Neuron (in vitro differentiated cells): ENCODE measurements around the gene CLEC4F.

ENCODE experiments used
- H2AFZ ChIP-seq: one replicate; pipeline ENCODE4 v1.6.1; 2013; ENCODE audit warnings: low read depth, mild to moderate bottlenecking, inconsistent platforms, low read length, moderate library complexity
- H3K27me3 ChIP-seq: one replicate; pipeline ENCODE4 v1.6.1; 2013; ENCODE audit warnings: low read length; ENCODE audit not compliant: insufficient read depth
- H3K36me3 ChIP-seq: one replicate; pipeline ENCODE4 v1.6.1; 2013; ENCODE audit warnings: low read length; ENCODE audit not compliant: insufficient read depth
- H3K4me1 ChIP-seq: one replicate; pipeline ENCODE4 v1.6.1; 2013; ENCODE audit warnings: low read length; ENCODE audit not compliant: insufficient read depth
- H3K4me3 ChIP-seq: 2 replicates; pipeline ENCODE4 v1.5.1; 2013; ENCODE audit warnings: mild to moderate bottlenecking, low read length, moderate library complexity
- H3K9me3 ChIP-seq: one replicate; pipeline ENCODE4 v1.6.1; 2013; ENCODE audit warnings: low read length

The CLEC4F gene

DNA sequence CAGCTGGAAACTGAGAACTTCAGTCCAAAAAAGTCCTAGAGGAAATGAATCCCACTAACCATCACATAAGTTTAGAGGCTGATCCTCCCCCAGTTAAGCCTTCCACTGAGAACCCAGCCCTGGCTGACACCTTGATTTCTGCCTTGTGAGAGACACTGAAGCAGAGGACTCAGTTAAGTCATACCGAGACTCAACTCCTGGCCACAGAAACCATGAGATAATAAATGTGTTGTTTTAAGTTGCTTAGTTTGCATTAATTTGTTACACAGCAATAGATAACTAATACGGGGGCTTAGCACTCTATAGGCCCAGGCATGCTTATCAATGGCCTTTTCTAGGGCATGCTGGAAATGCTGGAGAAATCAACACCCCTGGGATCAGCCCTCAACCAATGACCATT is 49.0 kb downstream of the CLEC4F start:
- Histone ChIP-seq H3K4me3 (no peak overlapping the region), H3K27me3 (peaks cover 7% of the 10 kb centered on the region), H3K9me3 (peaks cover 2% of the 10 kb centered on the region), H2AFZ (no peak overlapping the region), H3K36me3 (no peaks in the 10 kb centered on the region), H3K4me1 (peaks cover 9% of the 10 kb centered on the region)

DNA sequence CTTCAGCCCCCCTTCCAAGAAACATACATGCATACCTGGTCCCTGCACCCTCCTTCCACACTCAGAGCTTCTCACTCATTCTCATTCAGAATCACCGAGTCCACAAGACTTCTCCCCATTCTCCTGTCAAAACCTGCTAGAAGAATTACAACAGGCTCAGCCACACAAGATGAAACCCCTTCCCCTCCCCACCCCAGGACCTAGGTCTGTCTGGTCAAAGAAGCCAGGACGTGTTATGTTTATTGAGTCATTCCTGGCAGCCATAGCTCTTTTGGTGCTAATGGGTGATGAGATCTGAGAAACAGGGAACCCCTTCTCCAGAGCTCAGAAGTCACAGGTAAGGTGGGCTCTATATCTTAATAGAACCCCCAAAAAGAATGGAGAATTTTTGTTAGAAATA is 50.9 kb downstream of the CLEC4F start:
- H3K4me1 ChIP-seq = peaks cover 20% of the 10 kb centered on the region
- no peak overlapping the region for H2AFZ ChIP-seq
- no peaks in the 10 kb centered on the region for H3K36me3 ChIP-seq
- no peaks in the 10 kb centered on the region for H3K9me3 ChIP-seq
- no peak overlapping the region for H3K4me3 ChIP-seq
- H3K27me3 ChIP-seq = peaks cover 7% of the 10 kb centered on the region

DNA sequence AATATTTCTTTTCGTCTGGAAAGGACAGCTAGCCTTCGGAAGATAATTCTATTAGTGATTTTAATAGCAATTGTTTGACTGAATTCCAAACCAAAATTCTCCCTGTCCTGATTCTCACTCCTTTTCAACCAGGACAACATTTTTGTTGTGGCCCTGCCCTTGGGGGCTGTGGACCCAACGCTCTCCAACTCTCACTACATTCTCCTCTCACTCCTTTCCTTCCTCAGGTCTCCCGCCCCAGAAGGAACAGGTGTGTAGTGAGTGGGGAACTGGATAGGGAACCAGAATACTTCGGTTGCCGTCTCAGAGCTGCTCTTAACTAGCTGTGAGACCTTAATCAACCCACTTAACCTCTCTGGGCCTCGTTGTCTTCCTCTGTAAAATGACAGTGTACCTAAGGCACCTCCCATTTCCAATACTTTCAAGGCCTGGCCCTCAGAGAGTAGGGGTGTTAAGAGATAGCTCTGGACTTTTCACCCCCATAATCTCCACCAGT is 51.8 kb downstream of the CLEC4F start:
- H3K27me3 ChIP-seq = peaks cover 7% of the 10 kb centered on the region
- peak overlapping the region; percentile 5 for H3K4me3 ChIP-seq
- no peaks in the 10 kb centered on the region for H3K36me3 ChIP-seq
- no peaks in the 10 kb centered on the region for H3K9me3 ChIP-seq
- no peak overlapping the region for H2AFZ ChIP-seq
- peaks cover 20% of the 10 kb centered on the region for H3K4me1 ChIP-seq

GRCh38 chr2:70767699-70768589 is 52.5 kb downstream of the CLEC4F start, which contains the start of gene ADD2:
Gene ADD2, minus strand, starts transcription at chr2:70768200. Its CDS starts 61,792 bp downstream, at chr2:70706408.
- H3K4me1 ChIP-seq = peaks cover 20% of the 10 kb centered on the region
- H3K36me3 ChIP-seq = peaks cover 2% of the 10 kb centered on the region
- H2AFZ ChIP-seq = peak within 1 kb of the TSS; percentile 93
- H3K27me3 ChIP-seq = peaks cover 7% of the 10 kb centered on the region
- H3K9me3 ChIP-seq = no peaks in the 10 kb centered on the region
- H3K4me3 ChIP-seq = peak within 1 kb of the TSS; percentile 80

GRCh38 chr2:70767079-70767698 is 53.2 kb downstream of the CLEC4F start:
- Histone ChIP-seq H3K9me3 (no peaks in the 10 kb centered on the region), H3K4me1 (peaks cover 20% of the 10 kb centered on the region), H3K27me3 (peaks cover 6% of the 10 kb centered on the region), H3K4me3 (peak overlapping the region; percentile 80), H3K36me3 (peaks cover 2% of the 10 kb centered on the region), H2AFZ (peak overlapping the region; percentile 93)

- H3K4me1 ChIP-seq = peaks cover 20% of the 10 kb centered on the region
- H3K4me3 ChIP-seq = peak overlapping the region; percentile 80
- H3K9me3 ChIP-seq = no peaks in the 10 kb centered on the region
- H3K27me3 ChIP-seq = no peaks in the 10 kb centered on the region
- H2AFZ ChIP-seq = no peak overlapping the region
- H3K36me3 ChIP-seq = peaks cover 2% of the 10 kb centered on the region
Measured at GRCh38 chr2:70766357-70767078, 53.9 kb downstream of the CLEC4F start.

DNA sequence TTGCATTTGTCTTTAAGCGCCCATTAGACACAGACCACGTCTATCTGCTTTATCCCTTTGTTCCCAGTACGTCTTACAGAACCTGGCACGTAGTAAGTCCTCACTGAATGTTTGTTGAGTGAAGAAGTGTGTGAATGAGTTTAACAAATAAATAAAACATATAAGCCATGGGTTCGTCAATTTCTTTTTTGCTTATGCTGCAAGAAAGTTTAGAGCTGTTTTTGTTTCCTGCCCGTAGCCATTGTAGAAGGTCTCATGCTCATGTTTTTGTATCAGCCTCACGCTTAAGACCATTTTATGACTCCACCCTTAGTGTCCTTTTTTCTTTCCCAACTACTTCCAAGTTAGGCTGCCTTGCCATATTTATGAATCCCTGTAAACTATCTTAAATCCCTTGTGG is 54.9 kb downstream of the CLEC4F start:
- Histone ChIP-seq H3K4me1 (peaks cover 20% of the 10 kb centered on the region), H3K4me3 (peak overlapping the region; percentile 80), H3K9me3 (no peaks in the 10 kb centered on the region), H3K27me3 (no peaks in the 10 kb centered on the region), H2AFZ (no peak overlapping the region), H3K36me3 (peaks cover 3% of the 10 kb centered on the region)

DNA sequence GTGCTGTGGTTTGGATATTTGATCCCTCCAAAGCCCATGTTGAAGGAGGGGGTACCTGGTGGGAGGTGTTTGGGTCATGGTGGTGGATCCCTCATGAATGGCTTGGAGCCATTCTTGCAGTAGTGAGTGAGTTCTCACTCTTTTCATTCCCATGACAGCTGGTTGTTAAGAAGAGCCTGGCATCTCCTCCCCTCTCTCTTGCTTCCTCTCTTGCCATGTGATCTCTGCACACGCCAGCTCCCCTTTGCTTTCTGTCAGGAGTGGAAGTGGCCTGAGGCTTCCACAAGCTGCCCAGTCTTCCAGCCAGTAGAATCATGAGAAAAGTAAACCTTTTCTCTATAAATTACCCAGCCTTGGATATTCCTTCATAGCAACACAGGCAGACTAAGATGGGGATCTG is 61.0 kb downstream of the CLEC4F start:
- peaks cover 19% of the 10 kb centered on the region for H3K36me3 ChIP-seq
- no peak overlapping the region for H3K4me3 ChIP-seq
- H3K27me3 ChIP-seq = no peaks in the 10 kb centered on the region
- peaks cover 5% of the 10 kb centered on the region for H3K9me3 ChIP-seq
- H2AFZ ChIP-seq = no peak overlapping the region
- H3K4me1 ChIP-seq = no peaks in the 10 kb centered on the region
